Uterus (tissue), 2 donors: ENCODE results near the gene GPR142.

ENCODE experiments used
- CTCF ChIP-seq, 4 experiments: fragments of 200-600 bp in 2 of 4; fragments of 450-650 bp in 2 of 4; sonication (generic) in 2 of 4; IDR thresholded peaks; one replicate each; pipeline ENCODE4 v1.5.1; 2016 to 2019; ENCODE audit warnings: antibody characterized with exemption in 4 of 4, mild to moderate bottlenecking in 2 of 4, moderate library complexity in 1 of 4
- POLR2A ChIP-seq, 2 donors: fragments of 450-650 bp; IDR thresholded peaks; one replicate each; pipeline ENCODE4 v1.6.1; 2016; ENCODE audit warnings: antibody characterized with exemption in 2 of 2, mild to moderate bottlenecking in 1 of 2, moderate library complexity in 1 of 2

- TF ChIP-seq CTCF (IDR thresholded peaks at IDR 0.05) = no peak
- TF ChIP-seq POLR2A (IDR thresholded peaks at IDR 0.05) = no peak
Measured at GRCh38 chr17:74407384-74407783, 40.1 kb downstream of the GPR142 start.
